HG02938 (cell line): ENCODE results near the gene NADK2.
"Not testable (repeated sequence)": the region's sequence is repeated elsewhere in the genome, so short reads cannot be mapped to it uniquely, and the experiment has no call there.

Experiments
- ATAC-seq: cut with Tn5 transposase; IDR thresholded peaks from one replicate; pipeline ENCODE4 v1.9.1; 2021; ENCODE audit warnings: mild to moderate bottlenecking, moderate library complexity; ENCODE audit not compliant: unreplicated experiment

The NADK2 gene

GRCh38 chr5:36208786-36209185 is 32.9 kb downstream of the NADK2 start:
- ATAC-seq, result no peak

GRCh38 chr5:36206913-36207312 is 34.8 kb downstream of the NADK2 start:
- ATAC-seq, result no peak

GRCh38 chr5:36205329-36205728 is 36.4 kb downstream of the NADK2 start:
- no peak for ATAC-seq

- no peak for ATAC-seq
Measured at GRCh38 chr5:36202521-36202961, 39.2 kb downstream of the NADK2 start.

GRCh38 chr5:36200513-36200912 is 41.2 kb downstream of the NADK2 start:
- ATAC-seq, result no peak

DNA sequence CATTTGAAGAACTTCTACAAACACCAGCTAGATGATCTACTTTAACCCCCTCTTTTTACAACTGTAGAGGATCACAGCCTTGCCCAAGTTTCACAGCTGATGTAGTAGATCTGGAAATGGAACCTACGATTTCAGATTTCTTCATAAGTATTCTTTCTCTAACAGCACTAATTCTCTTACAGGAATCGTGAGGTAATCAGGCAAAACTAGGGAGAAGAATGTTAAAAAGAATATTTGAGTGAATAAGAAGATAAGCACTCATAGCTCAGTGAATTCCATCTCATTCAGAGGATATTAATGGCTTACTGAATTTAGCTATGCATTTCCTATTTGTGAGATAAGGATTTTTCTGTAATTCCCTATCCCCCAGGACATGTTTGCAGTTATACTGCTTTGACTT is 42.1 kb downstream of the NADK2 start:
- ATAC-seq, result no peak

DNA sequence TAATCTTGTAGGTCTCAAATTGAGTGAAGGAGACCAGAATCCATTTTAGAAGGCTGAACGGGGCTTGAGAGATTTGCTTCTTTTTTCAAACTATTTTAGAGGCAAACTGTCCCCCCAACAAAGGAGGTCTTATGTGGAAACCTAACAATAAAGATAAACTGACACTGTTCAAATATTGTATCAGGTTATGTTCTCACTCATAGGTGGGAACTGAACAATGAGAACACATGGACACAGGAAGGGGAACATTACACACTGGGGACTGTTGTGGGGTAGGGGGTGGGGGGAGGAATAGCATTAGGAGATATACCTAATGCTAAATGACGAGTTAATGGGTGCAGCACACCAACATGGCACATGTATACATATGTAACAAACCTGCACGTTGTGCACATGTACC is 42.9 kb downstream of the NADK2 start:
- not testable (repeated sequence) for ATAC-seq

DNA sequence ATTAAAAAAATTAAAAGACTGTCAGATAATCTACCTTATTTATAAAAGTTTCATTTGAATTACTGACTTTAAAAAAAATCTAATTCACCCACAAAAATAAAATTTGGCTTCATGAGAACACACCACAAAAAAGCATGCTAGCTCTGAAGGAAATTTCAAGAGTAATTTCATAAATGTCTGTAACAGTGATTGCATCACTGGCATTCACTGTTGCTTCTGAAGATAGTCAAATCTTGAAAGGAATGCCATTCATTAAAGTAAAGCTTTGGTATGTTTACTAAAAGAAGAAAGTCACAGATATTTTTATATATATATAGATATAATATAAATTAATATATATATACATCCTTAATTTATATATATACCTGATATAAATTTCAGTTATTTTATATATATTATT is 43.4 kb downstream of the NADK2 start:
- no peak for ATAC-seq

DNA sequence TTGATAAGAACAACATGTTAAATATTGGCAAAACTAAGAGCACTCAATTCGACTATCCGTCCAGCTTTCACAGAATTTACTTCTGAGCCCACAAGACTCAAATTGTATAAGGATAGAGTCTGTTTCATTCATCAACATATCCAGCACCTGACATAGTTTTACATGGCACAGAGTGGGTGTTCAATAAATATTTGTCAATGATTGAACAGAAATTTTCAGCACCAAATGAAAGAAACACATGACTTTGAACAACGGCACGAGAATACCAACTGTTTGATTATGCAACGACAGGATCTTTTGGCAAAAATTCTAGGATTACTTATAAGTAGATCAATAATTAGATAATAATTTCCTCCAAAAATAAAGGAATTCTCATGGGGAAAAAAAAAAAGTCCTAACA is 48.0 kb downstream of the NADK2 start:
- no peak for ATAC-seq

DNA sequence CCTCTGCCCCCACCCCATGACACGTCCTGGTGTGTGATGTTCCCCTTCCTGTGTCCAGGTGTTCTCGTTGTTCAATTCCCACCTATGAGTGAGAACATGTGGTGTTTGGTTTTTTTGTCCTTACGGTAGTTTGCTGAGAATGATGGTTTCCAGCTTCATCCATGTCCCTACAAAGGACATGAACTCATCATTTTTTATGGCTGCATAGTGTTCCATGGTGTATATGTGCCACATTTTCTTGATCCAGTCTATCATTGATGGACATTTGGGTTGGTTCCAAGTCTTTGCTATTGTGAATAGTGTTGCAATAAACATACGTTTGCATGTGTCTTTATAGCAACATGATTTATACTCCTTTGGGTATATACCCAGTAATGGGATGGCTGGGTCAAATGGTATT is 57.3 kb downstream of the NADK2 start:
- not testable (repeated sequence) for ATAC-seq

DNA sequence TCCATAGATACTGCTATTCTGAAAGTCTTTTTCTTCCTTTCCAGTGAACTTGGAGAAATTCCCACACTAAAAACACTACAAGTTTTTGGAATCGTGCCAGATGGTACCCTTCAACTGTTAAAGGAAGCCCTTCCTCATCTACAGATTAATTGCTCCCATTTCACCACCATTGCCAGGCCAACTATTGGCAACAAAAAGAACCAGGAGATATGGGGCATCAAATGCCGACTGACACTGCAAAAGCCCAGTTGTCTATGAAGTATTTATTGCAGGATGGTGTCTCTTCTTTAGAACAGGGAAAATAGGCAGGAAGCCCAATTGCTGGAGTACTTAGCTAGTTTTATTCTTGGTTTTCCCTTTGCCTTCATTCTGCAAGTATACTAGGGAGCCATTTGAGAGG is 60.0 kb downstream of the NADK2 start:
- ATAC-seq, result no peak

- no peak for ATAC-seq
Measured at GRCh38 chr5:36180556-36181350, 61.0 kb downstream of the NADK2 start.

DNA sequence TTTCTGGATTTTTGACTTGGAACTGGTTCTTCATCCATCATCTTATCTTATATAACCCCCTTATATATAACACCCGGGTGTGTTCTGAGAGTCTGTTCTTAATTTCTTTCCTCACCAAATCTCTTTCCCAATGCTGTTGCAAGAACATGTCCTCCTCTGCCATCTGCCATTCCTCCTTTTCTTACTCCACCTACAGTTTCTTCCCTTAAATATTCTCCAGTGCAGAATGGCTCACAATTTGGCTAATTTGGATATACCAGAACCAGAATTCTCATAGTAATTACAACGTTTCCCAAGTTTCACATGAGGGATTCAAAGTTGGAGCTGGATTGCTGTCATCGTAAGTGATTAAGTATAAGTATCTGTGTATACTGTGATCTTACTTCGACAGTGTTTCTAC is 61.8 kb downstream of the NADK2 start:
- no peak for ATAC-seq

DNA sequence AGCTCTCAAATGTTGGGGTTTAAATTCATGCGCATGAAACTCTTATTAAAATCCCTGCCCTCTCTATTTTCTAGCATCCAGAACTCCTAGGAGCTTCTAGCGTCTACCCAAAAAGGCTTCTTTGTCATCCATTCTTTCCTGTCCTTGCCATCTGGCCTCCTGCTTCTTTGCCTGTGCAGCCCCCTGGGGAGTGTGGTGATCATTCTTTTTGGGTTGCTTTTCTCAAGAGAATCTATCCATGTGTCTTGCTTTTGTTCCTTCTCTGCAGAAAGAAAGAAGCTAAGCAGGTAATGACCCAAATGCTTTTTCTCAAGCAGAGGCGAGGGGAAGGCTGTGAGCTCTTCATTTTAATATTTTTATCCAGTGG is 63.2 kb downstream of the NADK2 start:
- ATAC-seq, result no peak

DNA sequence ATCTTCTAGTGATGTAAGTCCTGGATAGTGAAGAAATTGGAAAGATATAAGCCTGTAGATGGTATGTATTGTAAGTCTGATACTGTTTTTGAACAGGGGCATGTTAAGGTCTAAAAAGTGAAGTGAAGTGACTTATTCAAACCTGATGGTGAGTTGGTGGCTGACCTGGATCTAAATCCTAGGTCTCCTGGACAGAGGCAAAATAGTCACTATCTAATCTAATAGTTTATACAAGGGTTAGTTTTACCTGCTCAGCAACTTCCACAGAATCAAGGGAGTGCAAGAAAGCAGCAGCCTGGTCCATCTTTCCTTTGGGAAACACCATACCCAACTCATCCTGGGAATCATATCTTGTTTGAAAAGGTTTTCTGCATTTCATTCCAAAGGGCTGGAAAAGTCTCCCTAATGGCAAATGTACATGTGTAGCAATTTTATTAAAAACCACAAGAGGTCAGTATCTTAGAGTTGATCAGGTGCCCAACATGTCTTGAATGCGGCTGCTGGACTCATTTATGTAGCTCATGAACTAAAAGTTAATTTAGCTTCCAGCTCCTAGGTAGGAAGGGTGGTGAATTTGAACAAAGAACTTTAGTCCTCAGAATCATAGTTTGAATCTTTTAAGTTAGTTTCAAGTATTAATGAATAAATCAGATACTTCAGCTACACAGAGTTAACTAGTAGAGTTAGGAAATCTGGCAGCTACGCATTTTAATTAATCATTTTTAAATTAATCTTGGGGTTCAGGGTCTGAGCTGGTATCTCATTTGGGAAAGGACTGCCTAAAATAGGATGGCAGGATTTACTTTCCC is 63.8 kb downstream of the NADK2 start:
- ATAC-seq, result no peak

GRCh38 chr5:36177154-36177553 is 64.6 kb downstream of the NADK2 start:
- peak; percentile 99 for ATAC-seq

GRCh38 chr5:36175043-36175442 is 66.7 kb downstream of the NADK2 start:
- ATAC-seq, result no peak

GRCh38 chr5:36174119-36174518 is 67.6 kb downstream of the NADK2 start:
- ATAC-seq, result no peak

DNA sequence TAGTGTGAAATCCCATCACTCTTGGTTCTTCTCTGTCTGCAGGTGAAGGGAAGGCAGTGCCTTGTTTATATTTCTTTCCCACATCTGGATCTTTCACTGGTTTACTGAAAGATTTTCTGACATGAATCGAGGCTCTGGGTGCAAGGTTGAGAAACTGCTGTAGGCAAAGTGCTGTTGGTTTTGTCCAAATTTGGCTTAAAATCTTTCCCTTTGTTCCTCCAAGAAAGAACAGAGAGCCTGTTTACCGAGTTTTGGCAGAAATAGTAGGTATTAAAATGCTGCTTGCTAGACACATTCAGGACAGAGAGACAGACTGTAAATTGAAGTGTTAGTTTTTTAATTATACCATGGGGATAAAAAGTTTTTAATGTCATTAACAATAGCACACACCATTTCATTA is 68.3 kb downstream of the NADK2 start:
- no peak for ATAC-seq

DNA sequence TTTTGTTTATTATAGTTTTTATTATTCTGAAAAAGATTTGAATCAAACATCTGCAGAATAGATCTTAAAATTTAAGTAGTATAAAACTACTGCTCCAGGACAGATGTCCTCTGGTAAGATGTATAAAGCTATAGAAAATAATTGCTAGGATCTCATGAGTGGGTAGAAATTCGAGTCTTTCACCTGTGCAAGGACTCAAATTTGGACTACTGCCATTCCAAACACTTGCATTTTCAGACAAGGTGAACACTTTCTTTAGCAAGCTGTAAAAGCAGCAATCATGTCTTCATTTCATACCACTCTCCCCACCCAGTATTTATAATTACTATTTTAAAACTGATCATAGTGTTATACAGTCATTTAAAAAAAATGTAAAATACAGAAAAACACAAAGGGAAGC is 69.1 kb downstream of the NADK2 start:
- ATAC-seq, result no peak

GRCh38 chr5:36170832-36171424 is 70.8 kb downstream of the NADK2 start:
- ATAC-seq, result no peak

- no peak for ATAC-seq
Measured at GRCh38 chr5:36168737-36169136, 73.0 kb downstream of the NADK2 start.
